Activated T-helper 1 cell treated with Interleukin-2 at 50 U/mL for 16 hours (primary cell): ENCODE data around the gene GPR31.
A peak's percentile ranks its signal among the peaks of the same experiment; 100 is the strongest.

Source experiments
- DNase-seq: peaks from one replicate; pipeline ENCODE4 v3.0.0-alpha.2; 2020; ENCODE audit warnings: low read depth

GPR31 gene

GRCh38 chr6:167165858-167166471 lies 8.2 kb upstream of the GPR31 start:
- no peak for DNase-seq

DNA sequence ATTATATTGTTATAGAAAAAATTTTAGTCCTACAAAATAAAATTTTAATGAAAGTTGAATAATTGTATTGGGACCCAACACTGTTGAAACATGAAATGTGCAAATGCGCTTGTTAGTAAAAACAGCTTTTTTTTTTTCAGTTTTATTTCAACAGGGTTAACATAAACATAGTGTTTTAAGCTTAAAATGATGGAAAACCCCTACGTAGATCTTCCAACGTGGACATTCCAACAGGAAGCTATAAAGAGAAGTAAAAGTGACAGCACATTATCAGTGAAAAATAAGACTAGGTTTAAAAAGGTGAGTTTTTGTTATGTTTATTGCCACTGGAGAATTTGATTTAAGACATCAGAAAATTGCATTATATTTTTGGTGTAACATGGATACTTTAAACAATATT lies 6.5 kb upstream of the GPR31 start:
- no peak for DNase-seq

DNA sequence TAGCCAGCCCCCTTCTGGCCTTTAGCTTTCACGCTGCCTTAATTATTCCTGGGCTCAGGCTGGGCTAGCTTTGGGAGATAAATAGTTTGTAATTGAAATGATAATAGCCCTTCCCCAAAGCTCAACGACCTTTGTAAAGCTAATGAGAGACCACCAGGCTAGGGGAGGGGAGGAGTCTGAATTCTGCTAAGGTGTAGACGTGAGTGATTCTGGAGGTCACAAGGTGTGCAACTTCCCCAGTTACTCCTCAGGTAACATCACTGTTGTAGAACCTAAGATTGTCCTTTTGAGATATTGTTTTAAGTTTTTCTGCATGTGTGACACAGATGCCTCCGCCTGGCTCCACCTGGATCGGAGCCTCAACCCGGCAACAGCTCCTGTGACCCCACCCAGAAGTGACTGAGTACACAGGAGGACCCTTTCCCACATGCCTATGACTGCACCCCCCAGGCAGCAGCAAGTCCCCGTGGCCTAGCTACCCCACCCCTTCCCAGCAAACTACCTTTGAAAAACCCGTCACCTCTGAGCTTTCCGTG lies 5.8 kb upstream of the GPR31 start:
- no peak for DNase-seq

GRCh38 chr6:167162591-167162990 lies 4.8 kb upstream of the GPR31 start:
- no peak for DNase-seq

DNA sequence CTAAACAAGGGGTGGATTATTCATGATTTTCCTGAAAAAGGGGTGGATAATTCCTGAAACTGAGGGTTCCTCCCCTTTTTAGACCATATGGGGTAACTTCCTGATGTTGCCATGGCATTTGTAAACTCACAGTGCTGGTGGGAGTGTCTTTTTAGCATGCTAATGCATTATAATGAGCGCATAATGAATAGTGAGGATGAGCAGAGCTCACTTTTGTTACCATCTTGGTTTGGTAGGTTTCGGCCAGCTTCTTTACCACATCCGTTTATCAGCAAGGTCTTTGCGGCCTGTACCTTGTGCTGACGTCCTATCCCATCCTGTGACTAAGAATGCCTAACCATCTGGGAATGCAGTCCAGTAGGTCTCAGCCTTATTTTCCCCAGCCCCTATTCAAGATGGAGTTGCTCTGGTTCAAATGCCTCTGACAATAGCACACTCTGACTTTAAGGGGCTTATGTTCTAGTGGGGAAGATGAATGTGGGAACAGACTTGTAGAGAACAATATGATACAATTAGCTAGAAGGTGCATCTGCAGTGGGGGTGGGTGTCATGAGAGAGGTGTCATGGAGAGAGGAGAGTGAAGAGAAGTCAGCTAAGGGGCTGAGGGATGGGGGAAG lies 4.2 kb upstream of the GPR31 start:
- no peak for DNase-seq

DNA sequence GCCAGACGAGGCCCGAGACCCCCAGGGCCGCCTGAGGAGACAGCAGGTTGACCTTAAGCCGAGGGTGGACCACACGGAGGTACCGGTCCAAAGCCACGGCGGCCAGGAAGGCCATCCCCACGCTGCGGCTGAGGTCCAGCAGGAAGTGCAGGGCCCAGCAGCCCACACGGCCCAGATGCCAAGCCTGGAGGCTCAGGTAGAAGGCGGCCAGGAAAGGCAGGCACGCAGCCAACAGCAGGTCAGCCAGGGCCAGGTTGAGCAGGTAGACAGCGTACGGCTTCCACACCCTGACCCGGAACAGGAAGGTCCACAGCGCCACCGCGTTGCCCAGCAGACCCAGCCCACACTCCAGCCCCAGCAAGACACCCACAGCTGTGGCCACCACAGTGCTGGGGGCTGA lies 366 bp downstream of the GPR31 start:
- DNase-seq, result no peak

GRCh38 chr6:167154895-167155294 lies 2.9 kb downstream of the GPR31 start:
- DNase-seq, result no peak

- no peak for DNase-seq
Observed at GRCh38 chr6:167154291-167154690, 3.5 kb downstream of the GPR31 start.

DNA sequence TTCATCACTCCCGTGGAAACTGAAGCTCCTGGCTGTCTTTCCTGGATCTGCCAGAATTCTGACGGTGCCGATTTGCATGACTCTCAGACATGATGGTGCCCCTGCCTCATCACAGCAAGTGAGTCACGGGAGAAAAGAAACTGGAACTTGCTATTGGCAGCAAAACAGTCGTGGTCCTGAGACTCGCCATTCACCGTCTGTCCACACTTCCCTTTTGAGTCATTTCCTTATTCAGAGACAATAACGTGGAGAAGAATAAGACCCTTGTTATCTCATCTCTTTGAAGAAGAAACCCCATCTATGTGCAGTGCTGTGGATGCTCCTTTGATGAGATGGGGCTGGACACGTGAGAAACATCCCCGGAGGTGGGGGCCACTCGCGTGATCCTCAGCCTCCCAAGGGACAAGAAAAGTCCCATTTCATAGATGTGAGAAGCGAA lies 4.2 kb downstream of the GPR31 start:
- no peak for DNase-seq

DNA sequence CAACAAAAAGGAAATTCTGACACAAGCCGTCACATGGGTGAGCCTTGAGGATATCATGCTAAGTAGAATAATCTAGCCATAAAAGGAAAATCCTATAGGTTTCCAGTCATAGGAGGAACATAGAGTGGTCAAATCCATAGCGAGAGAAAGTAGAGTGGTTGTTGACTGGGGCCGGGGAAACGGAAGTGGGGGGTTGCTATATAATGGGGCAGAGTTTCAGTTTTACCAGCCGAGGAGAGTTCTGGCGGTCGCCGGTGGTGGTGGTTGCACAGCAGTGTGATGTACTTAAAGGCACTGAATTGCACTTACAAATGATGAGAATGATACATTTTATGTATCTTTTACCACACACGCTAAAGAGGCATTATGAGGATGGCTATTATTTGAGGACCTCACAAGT lies 4.9 kb downstream of the GPR31 start:
- no peak for DNase-seq

DNA sequence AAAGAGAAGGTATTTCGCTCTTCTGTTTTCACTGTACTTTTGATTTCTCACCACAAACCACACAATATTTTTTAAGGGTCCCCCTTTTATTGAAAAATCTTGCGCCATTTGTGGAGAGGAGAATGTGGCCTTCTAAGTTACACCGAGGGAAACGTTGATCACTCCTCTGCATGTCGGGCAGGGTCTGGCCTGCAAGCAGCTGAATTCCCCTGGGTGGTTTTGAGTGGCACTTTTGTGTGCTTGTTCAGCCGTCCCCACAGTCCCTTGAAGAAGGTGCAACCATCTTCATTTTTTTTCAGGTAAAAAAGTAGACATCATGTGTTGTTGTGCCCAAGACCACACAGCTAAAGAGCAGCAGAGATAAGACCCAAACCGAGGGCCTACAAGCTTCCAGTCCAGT lies 6.1 kb downstream of the GPR31 start:
- DNase-seq, result no peak

- no peak for DNase-seq
Observed at GRCh38 chr6:167150941-167151549, 6.7 kb downstream of the GPR31 start.

- DNase-seq, result no peak
Observed at GRCh38 chr6:167148997-167149396, 8.8 kb downstream of the GPR31 start.

GRCh38 chr6:167148021-167148420 lies 9.8 kb downstream of the GPR31 start:
- no peak for DNase-seq

GRCh38 chr6:167146977-167147376 lies 10.8 kb downstream of the GPR31 start:
- no peak for DNase-seq

- no peak for DNase-seq
Observed at GRCh38 chr6:167146135-167146534, 11.6 kb downstream of the GPR31 start.

- no peak for DNase-seq
Observed at GRCh38 chr6:167145461-167145860, 12.3 kb downstream of the GPR31 start.

GRCh38 chr6:167143041-167143440 lies 14.7 kb downstream of the GPR31 start:
- no peak for DNase-seq

- no peak for DNase-seq
Observed at GRCh38 chr6:167142433-167142761, 15.4 kb downstream of the GPR31 start.

GRCh38 chr6:167141667-167142432 lies 15.9 kb downstream of the GPR31 start:
- peak; percentile 41 for DNase-seq

DNA sequence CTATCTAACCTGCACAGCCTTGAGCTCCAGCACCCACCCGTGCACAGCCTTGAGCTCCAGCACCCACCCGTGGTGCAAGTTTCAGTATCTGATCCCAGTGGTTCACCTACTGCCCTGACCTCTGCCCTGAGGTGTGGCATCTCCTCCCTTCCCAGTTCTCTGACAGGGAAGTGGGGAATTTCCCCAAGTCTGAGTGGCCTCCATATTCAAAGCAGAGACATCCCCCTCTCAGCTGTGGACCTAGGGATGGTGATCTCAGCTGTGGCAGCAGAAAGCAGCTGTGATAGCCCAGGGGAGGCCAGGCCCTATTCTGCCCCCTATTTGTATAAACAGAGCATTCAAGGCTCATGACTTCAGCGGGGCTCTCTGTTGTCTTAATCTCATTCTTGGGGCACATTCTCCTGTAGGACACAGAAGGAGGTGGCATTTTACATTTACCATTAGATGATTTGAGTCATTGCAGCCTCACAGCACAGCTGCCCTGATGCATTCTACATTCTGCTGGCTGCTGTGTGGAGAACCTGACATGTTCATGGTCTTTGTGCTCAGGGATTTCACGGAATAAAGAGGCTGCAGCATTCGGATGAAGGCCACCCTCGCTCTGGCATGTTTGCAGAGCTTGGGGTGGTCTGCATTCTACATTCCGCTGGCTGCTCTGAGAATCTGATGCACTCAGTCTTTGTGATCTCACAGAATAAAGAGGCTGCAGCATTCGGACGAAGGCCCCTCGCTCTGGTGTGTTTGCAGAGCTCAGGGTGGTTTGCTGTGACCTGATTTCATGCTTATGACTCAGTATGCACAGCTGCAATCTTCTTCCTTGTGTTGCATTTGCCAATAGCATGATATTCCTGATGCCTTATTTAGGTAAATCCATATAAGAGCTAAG lies 16.9 kb downstream of the GPR31 start:
- DNase-seq, result no peak

DNA sequence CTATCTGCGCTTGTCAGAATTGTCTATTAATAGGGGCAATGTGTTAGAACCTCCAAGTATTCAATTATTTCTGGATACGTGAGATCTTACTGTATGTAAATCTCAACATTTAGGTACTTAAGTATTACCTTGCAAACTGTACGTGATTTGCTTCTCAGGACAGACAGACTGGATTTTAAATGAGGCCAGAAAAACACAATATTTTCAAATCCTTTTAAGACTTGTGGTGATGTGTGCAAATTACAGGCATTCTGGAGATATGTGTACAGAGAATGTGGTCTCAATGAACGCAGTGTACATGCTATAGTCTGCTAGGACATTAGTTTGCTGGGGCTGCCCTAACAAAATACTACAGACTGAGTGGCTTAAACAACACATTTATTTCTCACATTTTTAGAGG lies 18.0 kb downstream of the GPR31 start:
- DNase-seq, result no peak
